Hepatocyte (in vitro differentiated cells): ENCODE results near the gene SRRT.

Experiments
- CTCF ChIP-seq: fragments of 200-600 bp; sonication (generic); IDR thresholded peaks from 2 replicates; pipeline ENCODE4 v1.5.1; 2016; ENCODE audit warnings: antibody characterized with exemption, mild to moderate bottlenecking; ENCODE audit not compliant: poor library complexity
- EZH2 ChIP-seq: fragments of 200-600 bp; sonication (generic); IDR thresholded peaks from 2 replicates; pipeline ENCODE4 v1.6.1; 2016; ENCODE audit warnings: antibody characterized with exemption, mild to moderate bottlenecking, borderline replicate concordance
- EZH2phosphoT487 ChIP-seq: fragments of 200-600 bp; sonication (generic); IDR thresholded peaks from one replicate; pipeline ENCODE4 v1.6.1; 2018; ENCODE audit warnings: antibody characterized with exemption, mild to moderate bottlenecking, low read depth, moderate library complexity; ENCODE audit not compliant: unreplicated experiment, severe bottlenecking

GRCh38 chr7:100921039-100921438, 46.1 kb downstream of the SRRT start:
- no peak for TF ChIP-seq CTCF
- TF ChIP-seq EZH2phosphoT487: no peak
- TF ChIP-seq EZH2: no peak
